GM21360 (cell line): ENCODE data around the gene ADAP1.
"Not testable (repeated sequence)": the region's sequence is repeated elsewhere in the genome, so short reads cannot be mapped to it uniquely, and the experiment has no call there.

Experiments used
- ATAC-seq: cut with Tn5 transposase; IDR thresholded peaks from one replicate; pipeline ENCODE4 v1.9.1; 2021; ENCODE audit warnings: mild to moderate bottlenecking, moderate library complexity; ENCODE audit not compliant: unreplicated experiment

Gene ADAP1

DNA sequence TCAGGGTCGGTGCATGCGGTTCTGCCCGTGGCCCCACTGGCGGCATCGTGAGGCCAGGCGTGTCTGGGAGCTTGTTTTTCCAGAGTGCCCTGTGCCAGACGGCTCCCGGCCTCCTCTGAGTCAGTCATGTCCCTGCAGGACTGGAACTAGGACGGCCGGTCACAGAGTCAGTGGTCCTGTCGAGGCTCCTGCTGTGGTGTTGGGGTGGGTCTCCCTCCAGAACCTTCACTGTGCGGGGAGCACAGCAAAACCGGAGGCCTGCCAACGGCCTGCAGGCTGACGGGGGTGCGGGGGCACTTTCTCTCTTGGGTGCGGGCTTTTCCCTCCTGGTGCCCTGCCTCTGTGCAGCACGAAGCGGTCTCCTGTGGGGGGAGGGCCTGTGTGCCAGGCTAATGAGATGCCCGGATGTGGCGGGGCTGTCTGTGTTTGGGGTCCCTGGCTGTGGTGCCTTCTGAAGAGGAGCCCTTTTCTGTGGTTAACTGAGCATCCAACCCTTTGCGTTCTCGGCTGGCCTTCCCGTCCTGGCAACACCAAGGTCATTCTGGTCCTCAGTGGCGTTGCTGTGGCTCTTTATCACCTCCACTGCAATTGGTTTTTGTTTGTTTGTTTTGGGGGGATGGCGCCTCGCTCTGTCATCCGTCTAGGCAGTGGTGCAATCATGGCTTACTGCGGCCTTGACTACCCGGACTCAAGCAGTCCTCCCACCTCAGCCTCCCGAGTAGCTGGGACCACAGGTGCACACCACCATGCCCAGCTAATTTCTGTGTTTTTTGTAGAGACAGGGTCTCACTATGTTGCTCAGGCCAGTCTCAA is 70.1 kb downstream of the ADAP1 start:
- ATAC-seq: no peak

DNA sequence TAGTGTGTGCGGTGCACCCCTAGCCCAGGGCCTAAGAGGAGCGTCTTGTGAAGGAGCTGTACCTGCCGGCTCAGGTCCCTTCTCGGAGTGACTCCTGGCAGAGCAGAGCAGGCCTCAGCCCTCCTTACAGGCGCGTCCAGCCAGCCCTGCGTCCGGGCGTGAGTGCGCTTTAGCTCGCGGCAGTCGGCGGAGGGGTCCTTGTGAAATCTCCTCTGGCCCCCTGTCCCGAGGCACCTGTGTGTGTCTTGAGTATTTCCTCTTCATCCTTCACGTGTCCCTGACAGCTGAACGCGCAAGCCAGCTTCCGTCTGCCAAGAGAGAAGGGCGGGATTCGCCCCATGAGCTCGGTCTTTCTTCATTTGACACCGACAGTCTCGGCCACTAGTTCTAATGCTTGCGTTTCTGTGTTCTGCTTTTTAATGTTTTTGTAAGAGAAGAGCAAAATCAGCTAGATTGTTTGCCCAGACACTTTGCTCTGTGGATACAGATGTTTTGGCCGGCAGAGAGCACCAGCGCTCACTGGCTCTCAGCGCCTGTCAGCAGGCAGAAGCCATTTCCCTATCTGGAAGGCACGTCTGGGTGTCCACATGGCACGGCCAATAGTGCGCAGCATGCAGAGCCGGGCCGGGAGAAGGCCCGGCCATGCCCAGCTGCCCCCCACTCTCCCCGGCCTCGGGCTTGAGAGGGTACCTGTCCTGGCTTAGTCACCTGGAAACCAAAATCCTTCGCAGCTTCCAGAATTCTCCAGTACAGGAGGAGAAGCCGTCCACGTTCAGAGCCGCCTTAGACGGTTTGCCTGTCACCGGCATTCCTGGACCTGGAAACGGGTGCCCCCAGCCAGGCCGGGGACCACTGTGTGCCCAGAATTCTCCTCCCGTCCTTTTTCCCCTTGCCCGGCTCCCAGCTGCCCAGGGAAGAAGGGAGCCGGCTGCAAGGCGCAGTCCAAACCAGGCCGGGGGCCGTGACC is 71.1 kb downstream of the ADAP1 start:
- ATAC-seq: no peak

DNA sequence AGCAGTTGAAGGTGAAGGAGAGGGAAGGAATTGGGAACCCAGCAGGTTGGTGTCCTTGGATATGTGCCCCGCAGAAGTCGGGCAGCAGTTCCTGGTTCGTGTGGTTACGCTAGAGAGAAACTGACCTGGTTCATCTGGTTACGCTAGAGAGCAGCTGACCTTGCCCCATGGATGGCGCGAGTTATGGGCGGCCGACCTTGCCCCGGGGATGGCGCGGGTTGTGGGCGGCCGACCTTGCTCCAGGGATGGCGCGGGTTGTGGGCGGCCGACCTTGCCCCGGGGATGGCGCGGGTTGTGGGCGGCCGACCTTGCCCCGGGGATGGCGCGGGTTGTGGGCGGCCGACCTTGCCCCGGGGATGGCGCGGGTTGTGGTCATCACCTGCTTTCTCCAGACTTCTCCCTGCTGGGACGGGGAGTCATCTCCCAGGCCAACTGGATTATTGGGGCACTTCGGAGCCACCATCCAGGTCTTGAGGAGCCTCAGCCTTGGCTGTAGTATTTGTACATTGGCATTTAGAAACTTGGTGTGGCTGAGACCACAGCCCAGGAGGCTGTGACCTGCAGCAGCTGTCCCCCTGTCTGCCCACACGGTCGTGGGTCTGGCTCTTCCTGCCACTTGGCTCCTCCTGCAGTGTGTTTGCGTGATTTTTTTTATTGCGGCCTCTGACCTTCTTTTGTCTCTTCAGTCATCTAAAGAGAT is 72.0 kb downstream of the ADAP1 start:
- no peak for ATAC-seq

DNA sequence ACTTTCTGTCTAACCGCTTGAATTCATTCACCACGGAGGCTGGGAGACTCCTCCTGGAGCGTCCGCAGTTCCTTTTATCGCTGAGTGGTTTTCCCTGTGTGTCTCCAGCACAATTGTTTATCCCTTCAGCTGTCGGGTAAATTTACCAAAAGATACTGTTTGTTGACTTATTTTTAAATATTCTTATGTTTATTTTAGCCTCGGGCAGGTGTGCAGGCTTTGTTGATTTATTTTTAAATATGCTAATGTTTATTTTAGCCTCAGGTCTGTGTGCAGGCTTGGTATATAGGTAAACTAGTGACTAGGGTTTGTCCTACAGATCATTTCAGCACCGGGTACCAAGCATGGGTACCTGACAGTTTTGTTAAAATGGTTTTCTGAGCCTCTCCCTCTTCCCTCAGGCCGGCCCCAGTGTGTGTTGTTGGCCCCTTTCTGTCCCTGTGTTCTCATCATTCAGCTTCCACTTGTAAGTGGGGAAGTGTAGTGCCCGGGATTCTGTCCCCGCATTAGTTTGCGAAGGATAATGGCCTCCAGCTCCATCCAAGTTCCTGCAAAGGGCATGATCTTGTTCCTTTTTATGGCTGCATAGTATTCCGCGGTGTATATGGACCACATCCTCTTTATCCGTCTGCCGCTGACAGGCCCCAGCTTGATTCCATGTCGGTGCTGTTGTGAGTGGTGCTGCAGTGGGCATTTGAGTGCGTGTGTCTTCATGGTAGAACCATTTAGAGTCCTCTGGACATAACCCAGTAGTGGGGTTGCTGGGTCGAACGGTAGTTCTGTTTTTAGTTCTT is 72.8 kb downstream of the ADAP1 start:
- ATAC-seq: no peak

DNA sequence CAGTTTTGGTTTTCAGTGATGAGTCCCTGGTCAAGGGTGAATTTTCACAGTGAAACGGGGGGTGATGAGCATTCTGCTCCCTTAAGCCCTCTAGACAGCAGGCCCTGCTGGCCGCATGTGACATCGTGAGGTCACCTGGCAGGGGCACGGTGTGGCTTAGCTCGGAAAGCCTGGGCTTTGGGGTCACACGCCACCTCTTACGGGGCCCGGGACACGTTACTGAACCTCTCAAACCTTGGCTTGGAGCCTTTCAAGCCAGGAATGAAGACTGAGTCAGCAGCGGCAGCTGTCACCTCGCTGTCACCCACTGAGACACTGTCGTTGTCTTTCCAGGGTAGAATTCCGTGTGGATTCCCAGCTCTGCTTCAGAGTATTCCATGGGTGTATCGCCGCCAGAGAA is 74.0 kb downstream of the ADAP1 start:
- no peak for ATAC-seq

DNA sequence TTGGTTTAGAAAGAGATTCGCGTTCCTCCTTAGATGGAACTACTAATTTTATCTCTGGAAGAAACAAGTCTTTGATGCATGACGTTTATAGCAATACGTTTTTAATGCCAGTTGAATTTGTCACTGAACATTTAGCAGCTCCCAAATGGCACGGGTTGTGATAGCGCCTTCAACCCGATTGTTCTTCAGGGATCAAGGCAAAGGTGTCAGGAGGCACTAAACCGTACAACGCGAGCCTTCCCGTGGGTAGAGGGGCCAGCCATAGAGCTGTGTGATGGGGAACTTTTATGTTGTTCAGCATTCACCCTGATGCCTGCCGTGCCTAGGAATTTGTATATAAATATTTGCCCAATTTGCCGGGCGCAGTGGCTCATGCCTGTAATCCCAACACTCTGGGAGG is 74.8 kb downstream of the ADAP1 start:
- no peak for ATAC-seq

DNA sequence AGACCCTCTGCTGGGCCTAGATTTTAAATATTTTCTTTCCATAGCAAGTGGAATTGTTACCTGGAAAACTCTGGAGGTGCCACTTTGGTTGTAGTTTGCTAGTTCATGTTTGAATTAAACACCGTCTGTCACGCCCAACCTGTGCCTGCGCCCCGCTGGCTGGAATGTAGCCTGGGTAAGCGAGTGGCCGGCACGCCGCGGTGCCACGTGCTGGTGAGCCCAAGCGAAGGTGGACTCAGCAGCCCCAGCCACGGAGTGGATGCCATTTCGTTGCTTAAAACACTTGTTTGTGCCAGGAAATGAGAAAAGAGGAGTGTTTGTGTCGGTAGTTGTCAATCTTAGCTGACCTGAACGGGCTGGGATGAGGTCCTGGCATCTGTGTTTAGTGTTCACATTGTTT is 75.4 kb downstream of the ADAP1 start:
- no peak for ATAC-seq

DNA sequence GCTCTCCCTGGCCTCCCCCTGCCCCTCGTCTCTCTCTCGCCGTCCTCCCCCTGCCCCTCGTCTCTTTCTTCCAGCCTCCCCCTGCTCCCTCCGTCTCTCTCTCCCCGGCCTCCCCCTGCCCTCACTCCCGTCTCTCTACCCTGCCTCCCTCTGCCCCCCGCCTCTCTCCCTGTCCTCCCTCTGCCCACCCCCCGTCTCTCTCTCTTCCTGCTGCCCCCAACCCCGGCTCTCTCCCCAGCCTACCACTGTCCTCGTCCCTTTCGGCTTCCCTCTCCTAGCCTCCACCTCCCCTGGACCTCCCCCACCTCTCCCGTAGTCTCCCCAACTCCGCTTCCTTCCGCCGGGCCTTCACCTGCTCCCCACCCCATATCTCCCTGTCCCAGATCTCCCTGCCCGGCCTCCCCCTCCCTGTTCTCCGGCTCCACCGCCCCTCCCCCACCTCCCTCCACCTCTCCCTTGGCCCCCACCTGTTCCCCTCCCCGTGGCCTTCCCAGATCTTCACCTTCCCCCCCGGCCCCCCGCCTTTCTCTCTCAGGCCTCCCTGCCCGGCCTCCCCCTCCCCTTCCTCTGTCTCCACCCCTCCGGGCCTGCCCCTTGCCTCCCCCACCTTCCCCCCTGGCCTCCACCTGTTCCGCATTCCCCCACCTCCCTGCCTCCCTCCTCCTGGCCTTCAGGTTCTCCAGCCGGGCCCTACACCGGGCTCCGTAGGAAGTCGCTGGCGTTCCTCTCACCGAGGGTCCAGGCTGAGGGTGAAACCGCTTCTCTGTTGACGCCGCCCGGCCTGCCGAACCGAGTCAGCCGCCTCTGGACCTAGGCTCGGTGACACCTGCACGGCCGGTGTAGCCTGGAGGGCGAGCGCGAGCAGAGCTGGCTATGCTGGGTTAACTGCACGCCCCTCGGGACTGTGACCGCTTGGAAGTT is 76.9 kb downstream of the ADAP1 start:
- no peak for ATAC-seq

DNA sequence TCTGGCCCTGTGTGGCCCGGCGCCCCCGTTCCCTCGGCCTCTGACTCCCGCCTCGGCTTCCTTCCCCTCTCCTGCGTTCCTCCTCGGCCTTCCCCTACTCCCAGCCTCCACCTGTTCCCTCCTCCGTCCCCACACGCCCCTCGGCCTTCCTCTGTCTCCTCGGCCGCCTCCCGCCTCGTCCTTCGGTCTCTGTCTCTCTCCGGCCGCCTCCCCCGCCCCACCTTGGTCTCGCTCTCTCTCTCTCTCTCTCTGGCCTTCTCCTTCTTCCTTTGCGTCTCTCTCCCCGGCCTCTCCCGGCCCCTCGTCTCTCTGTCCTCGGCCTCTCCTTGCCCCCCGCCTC is 77.5 kb downstream of the ADAP1 start:
- ATAC-seq: no peak

DNA sequence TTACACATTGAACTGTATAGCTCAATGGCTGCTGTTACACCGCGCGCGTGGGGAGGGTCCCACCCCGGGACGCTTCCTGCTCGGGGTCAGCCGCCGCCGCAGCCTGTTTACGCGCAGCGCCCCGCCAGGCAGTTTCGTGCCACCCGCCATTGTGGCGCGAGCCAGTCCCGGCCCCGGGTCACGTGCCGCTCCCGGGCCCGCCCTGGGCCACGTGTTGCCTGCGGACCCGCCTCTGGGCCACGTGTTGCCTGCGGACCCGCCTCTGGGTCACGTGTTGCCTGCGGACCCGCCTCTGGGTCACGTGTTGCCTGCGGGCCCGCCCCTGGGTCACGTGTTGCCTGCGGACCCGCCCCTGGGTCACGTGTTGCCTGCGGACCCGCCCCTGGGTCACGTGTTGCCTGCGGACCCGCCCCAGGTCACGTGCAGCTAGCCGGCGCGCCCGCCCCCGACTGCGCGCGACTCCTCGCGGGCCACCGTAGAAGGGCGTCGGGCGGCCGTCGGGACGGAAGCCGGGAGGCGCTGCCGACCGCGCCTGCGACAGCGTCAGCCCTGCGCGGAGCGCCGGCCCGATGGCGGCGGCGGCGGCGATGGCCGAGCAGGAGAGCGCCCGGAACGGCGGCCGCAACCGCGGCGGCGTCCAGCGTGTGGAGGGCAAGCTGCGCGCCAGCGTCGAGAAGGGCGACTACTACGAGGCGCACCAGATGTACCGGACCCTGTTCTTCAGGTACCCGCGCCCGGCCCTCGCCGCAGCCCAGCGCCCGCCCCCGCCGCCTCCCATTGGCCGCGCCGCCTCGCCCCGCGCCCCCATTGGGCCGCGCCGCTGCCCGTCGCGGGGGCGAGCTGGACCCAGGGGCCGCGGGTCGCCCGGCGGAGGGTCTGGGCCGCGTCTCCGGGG is 78.2 kb downstream of the ADAP1 start, which contains the start of gene GET4:
GET4 (plus strand) TSS at position 478 of the 895 bp plus-strand sequence; CDS start at position 570, 92 bp downstream.
- ATAC-seq: peak; percentile 68

DNA sequence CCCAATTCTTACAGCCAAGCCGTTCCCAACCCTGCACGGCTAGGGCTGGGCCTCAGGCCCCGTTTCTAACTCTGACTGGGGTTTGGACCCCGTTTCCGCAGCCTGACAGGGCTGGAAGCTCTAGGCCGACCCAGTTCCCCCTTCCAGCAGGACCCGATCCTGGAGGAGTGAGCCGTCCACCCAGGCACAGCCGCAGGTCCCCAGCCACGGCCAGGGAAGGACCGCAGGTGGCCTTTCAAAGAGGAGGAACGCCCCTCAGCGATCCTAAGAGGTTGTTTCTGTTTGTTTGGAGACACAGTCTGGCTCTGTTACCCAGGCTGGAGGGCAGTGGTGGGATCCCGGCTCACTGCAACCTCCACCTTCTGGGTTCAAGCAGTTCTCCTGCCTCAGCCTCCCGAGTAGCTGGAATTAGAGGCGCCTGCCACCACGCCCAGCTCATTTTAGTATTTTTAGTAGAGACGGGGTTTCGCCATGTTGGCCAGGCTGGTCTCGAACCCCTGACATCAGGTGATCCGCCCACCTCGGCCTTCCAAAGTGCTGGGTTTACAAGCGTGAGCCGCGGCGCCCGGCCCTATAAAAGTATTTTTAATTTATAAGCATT is 78.9 kb downstream of the ADAP1 start:
- ATAC-seq: no peak

DNA sequence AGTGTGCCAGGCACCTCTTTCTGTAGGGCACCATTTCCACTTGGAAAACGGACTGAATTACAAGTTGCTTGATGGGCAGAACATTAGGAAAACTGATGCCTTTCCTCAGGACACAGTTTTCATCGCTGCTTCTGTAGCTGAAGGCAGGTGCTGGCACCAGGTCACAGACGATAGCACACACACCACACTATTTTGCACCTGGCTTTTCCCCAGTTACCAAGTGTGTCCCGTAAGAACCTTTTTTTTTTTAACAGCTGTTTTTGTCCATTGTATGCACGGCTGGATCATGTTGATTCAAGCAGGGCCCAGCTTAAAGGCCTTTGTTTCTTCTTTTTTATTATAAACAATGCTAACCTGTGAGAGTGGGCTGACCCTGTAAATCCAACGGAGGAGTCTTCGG is 79.4 kb downstream of the ADAP1 start:
- ATAC-seq: no peak

DNA sequence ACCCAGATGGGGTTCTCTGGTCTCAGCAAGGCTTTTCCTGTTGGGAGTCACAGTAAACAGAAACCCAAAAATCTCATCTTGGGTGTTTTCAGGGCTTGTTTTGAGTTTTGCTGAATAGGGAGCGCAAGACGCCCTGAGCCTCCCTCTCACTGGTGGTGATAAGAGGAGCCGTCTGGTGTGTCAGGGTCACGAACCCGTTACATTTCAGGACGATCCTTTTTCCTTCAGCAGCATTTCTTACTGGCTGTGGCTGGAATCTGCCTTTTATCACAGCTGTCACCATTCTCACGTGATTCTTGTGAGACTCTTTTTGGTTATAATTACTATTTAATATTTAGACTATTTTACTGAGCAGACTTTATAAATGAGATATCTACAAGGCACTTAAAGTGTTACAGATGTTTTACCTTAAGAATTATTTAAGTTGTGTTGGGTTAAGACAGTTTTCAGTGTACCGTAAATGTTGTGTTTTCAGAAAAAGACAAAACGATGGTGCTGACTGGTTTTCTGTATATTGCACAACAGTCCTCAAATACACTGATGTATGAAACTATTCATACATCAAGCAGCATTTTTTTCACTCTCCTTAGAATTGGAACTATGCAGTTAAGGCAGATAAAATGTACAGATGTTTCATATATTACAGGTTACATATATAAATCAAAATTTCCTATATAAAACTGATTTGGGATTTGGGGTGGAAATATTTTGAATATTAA is 80.3 kb downstream of the ADAP1 start:
- ATAC-seq: no peak

DNA sequence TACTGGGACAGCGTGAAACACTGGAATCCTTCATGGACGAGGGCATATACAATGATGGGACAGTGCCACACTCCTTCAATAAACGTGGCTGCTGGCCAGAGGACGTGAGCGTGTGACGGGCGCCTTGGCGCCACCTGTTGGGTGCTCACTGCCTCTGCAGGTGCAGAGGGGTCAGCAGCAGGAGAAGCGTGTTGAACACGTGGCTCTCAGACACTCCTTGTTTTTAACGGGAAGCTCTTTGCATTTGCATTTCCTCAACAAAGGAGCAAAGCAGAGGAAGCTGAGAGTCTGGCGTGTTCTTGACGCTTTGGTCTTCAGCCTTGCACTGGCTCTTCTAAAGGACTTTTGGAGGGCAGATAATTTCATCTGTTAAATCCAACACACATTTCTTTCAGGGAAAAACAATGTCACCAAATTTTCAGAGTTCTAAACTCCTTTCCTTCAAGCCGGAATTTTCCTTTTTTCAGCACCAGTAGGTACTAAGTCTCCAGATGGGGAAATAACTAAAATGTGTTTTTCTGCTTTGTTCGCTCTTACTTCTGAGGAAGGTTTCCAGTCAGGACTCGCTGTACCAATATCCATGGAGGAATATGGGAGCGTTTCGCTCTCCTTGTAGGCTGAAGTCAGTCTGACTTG is 81.0 kb downstream of the ADAP1 start:
- no peak for ATAC-seq

DNA sequence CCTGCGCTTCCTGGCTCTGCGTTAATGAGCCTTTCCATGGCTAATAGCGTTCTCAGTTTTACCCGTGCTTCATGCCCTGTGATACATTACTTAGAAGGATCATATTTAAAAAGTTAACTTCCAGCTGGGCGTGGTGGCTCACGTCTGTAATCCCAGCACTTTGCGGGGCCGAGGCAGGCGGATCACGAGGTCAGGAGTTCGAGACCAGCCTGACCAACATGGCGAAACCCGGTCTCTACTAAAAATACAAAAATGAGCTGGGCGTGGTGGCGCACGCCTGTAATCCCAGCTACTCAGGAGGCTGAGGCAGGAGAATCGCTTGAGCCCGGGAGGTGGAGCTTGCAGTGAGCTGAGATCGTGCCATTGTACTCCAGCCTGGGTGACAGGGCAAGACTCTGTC is 81.8 kb downstream of the ADAP1 start:
- ATAC-seq: not testable (repeated sequence)

DNA sequence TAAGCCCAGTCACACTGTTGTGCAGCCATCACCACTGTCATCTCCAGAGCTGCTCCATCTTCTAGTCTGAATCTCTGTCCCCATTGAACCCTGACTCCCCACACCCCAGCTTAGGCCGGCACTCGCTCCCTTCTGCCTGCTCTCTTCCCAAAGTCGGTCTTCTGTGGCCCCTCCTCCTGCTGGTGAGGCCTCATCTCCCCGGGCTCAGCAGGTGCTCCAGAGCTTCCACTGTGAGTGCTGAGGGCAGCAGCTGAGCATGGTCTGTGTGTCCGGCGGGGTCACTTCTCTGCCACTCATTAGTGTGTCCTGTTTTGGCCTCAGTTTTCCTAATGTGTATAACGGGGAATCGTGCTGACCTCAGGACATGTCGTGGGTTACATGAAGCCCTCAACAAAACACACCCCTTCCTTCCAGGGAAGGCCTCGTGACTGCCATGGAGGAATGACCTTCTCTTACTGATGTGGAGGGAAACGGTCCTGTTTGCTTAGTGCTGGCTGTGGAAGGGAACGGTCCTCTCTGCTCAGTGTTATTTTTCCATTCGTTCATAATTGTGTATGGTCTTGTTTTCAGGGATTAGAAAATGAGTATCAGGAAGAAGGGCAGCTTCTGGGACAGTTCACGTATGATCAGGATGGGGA is 82.5 kb downstream of the ADAP1 start:
- no peak for ATAC-seq
